HepG2 (cell line): ENCODE data around the gene MCOLN1. TPM values are rescaled to one million over a fixed set of nuclear protein-coding genes. Genes with fewer than 3 reads are reported as not detected.

Experiments used
- ATAC-seq: fragments of 200-7000 bp; cut with Tn5 transposase; 3 replicates; pipeline ENCODE4 v1.9.1; 2020; ENCODE audit warnings: mild to moderate bottlenecking, moderate library complexity
- BruUV-seq: library from RNA; stranded (reverse); fragments of 400-500 nt; replicated peaks from 2 replicates; lab custom pipeline; 2021; lab: Mats Ljungman, UMichigan
- CTCF ChIA-PET: fragments of 300-600 bp; formaldehyde crosslinking; extraction: SDS; loops from one replicate; lab custom pipeline; 2021; ENCODE audit warnings: low total read pairs, inconsistent platforms, low intra/inter-chr PET ratio; lab: Yijun Ruan, JAX
- POLR2A ChIA-PET: fragments of 350-600 bp; sonication (Branson Sonifier 250); formaldehyde crosslinking; loops from one replicate; lab custom pipeline; 2020; ENCODE audit warnings: antibody characterized with exemption, inconsistent platforms; lab: Yijun Ruan, JAX
- DNase-seq: peaks from one replicate; pipeline ENCODE4 v3.0.0-alpha.2; 2015; ENCODE audit warnings: low spot score
- FAIRE-seq: peaks from 3 replicates; lab custom pipeline; 2011; peaks lifted over from hg19 to GRCh38; lab: Jason Lieb, UNC
- H2AFZ ChIP-seq: one replicate; pipeline ENCODE4 v1.6.1; 2011; ENCODE audit warnings: low read length, inconsistent platforms
- H3K27ac ChIP-seq: fragments of 300-600 bp; 3 replicates; pipeline ENCODE4 v1.8.0; 2011; ENCODE audit warnings: mixed run types, mild to moderate bottlenecking, mixed read lengths, low read length, inconsistent platforms; ENCODE audit not compliant: insufficient read depth; ENCODE audit errors: extremely low read length
- H3K27me3 ChIP-seq, 2 experiments: fragments of 200-600 bp in 1 of 2; 2 replicates in 1 of 2; 3 replicates in 1 of 2; pipeline versions ENCODE4 v1.6.0 to v1.8.0; 2011; ENCODE audit warnings: low read length in 2 of 2, mild to moderate bottlenecking in 2 of 2, moderate library complexity in 2 of 2, inconsistent platforms in 1 of 2; ENCODE audit not compliant: insufficient read depth in 2 of 2, control insufficient read depth in 1 of 2
- H3K36me3 ChIP-seq, 2 experiments: fragments of 200-600 bp in 1 of 2; replicated peaks in 1 of 2; 2 replicates in 1 of 2; 3 replicates in 1 of 2; pipeline versions ENCODE4 v1.5.1 to v1.8.0; 2011; ENCODE audit warnings: low read length in 2 of 2, inconsistent platforms in 1 of 2; ENCODE audit not compliant: insufficient read depth in 2 of 2, control insufficient read depth in 1 of 2
- H3K4me1 ChIP-seq: 2 replicates; pipeline ENCODE4 v1.5.1; 2012; ENCODE audit warnings: low read length, inconsistent platforms; ENCODE audit not compliant: insufficient read depth
- H3K4me2 ChIP-seq: 2 replicates; pipeline ENCODE4 v1.6.0; 2011; ENCODE audit warnings: low read depth, low read length, inconsistent platforms
- H3K4me3 ChIP-seq, 3 experiments: fragments of 200-600 bp in 1 of 3; sonication (generic), shearing (Covaris generic) in 1 of 3; replicated peaks in 1 of 3; 2 replicates each; pipeline ENCODE4 v1.5.1; 2011 to 2016; ENCODE audit warnings: low read length in 3 of 3, inconsistent platforms in 2 of 3, low read depth in 2 of 3, mild to moderate bottlenecking in 2 of 3, control low read depth in 1 of 3, mixed read lengths in 1 of 3; ENCODE audit not compliant: insufficient read depth in 1 of 3
- H3K79me2 ChIP-seq: one replicate; pipeline ENCODE4 v1.6.1; 2011; ENCODE audit warnings: low read length, inconsistent platforms; ENCODE audit not compliant: insufficient read depth
- H3K9ac ChIP-seq: 2 replicates; pipeline ENCODE4 v1.6.0; 2011; ENCODE audit warnings: mild to moderate bottlenecking, low read depth, low read length, inconsistent platforms; ENCODE audit not compliant: insufficient read depth
- H3K9me3 ChIP-seq: 2 replicates; pipeline ENCODE4 v1.5.1; 2012; ENCODE audit warnings: mild to moderate bottlenecking, low read length
- H4K20me1 ChIP-seq: 2 replicates; pipeline ENCODE4 v1.6.0; 2011; ENCODE audit warnings: inconsistent platforms, mild to moderate bottlenecking, low read length, moderate library complexity; ENCODE audit not compliant: insufficient read depth
- CEBPB ChIP-seq: IDR thresholded peaks from 2 replicates; pipeline ENCODE4 v1.6.1; 2011; ENCODE audit warnings: low read depth, low read length, improper control_type of control experiment, borderline replicate concordance
- CEBPG ChIP-seq: IDR thresholded peaks from 2 replicates; pipeline ENCODE4 v1.6.1; 2016
- HOXA9 ChIP-seq: sonication (generic); formaldehyde crosslinking; IDR thresholded peaks from 2 replicates; pipeline ENCODE4 v1.8.1; 2022; ENCODE audit warnings: missing genetic modification reagents, mild to moderate bottlenecking, moderate library complexity, borderline replicate concordance
- KDM5A ChIP-seq: fragments of 200-600 bp; sonication (generic); IDR thresholded peaks from 2 replicates; pipeline ENCODE4 v1.7.0; 2018; ENCODE audit warnings: antibody characterized with exemption, mild to moderate bottlenecking, low read length, borderline replicate concordance
- NFIC ChIP-seq: IDR thresholded peaks from 2 replicates; pipeline ENCODE4 v1.6.1; 2012; ENCODE audit warnings: mild to moderate bottlenecking, low read length, inconsistent platforms
- RXRB ChIP-seq: IDR thresholded peaks from 2 replicates; pipeline ENCODE4 v1.6.1; 2016; ENCODE audit warnings: borderline replicate concordance, missing genetic modification reagents, missing compliant biosample characterization
- USF2 ChIP-seq, 2 experiments: sonication (generic) in 1 of 2; formaldehyde crosslinking in 1 of 2; IDR thresholded peaks; 2 replicates each; pipeline versions ENCODE4 v1.5.1 to v1.6.1; 2011 to 2020; ENCODE audit warnings: borderline replicate concordance in 1 of 2, low read depth in 1 of 2, low read length in 1 of 2, mild to moderate bottlenecking in 1 of 2, missing genetic modification reagents in 1 of 2, moderate library complexity in 1 of 2
- ZMAT3 ChIP-seq: sonication (generic); formaldehyde crosslinking; conservative IDR thresholded peaks from 2 replicates; pipeline ENCODE4 v1.7.0; 2021; ENCODE audit warnings: missing genetic modification reagents
- ZNF121 ChIP-seq: sonication (generic); formaldehyde crosslinking; IDR thresholded peaks from 2 replicates; pipeline ENCODE4 v1.5.0; 2020; ENCODE audit warnings: mild to moderate bottlenecking, missing genetic modification reagents
- ZNF326 ChIP-seq: sonication (generic); formaldehyde crosslinking; IDR thresholded peaks from 2 replicates; pipeline ENCODE4 v1.4.0; 2020; ENCODE audit warnings: missing genetic modification reagents, borderline replicate concordance
- ZNF709 ChIP-seq: sonication (generic); formaldehyde crosslinking; IDR thresholded peaks from 2 replicates; pipeline ENCODE4 v1.5.0; 2020; ENCODE audit warnings: mild to moderate bottlenecking, missing genetic modification reagents
- ZNF75D ChIP-seq: sonication (generic); formaldehyde crosslinking; IDR thresholded peaks from 2 replicates; pipeline ENCODE4 v1.8.1; 2023; ENCODE audit warnings: missing genetic modification reagents, mild to moderate bottlenecking, borderline replicate concordance
- ZNF782 ChIP-seq: sonication (generic); formaldehyde crosslinking; IDR thresholded peaks from 2 replicates; pipeline ENCODE4 v1.4.0; 2020; ENCODE audit warnings: missing genetic modification reagents, mild to moderate bottlenecking, borderline replicate concordance
- ZSCAN30 ChIP-seq: sonication (generic); formaldehyde crosslinking; IDR thresholded peaks from 2 replicates; pipeline ENCODE4 v1.5.0; 2020; ENCODE audit warnings: mild to moderate bottlenecking, missing genetic modification reagents
- WGBS: methylation state at CpG from one replicate; pipeline ENCODE4 v1.1.6; 2017; ENCODE audit warnings: low lambda C conversion rate; 5-methylcytosine and 5-hydroxymethylcytosine counted together
- in situ Hi-C: cut with HindIII; loops from 2 replicates; pipeline ENCODE4 v1.10.0; 2017; ENCODE audit warnings: low pct_unique_long_range_greater_than_20kb; ENCODE audit not compliant: extremely low pct_ligation_motif_present
- intact Hi-C: fragments of 100-400 bp; cut with micrococcal nuclease; formaldehyde crosslinking; loops from one replicate; pipeline ENCODE4 v1.10.0; 2022; ENCODE audit not compliant: unreplicated experiment
- polyA plus RNA-seq, 8 experiments: library from polyadenylated mRNA; depleted of rRNA in 3 of 8; stranded (reverse) in 7 of 8; unstranded in 1 of 8; fragments of >200 nt; fragmentation: Illumina TruSeq in 4 of 8; extraction: Trizol in 4 of 8; gene quantifications; 2 replicates each; pipeline versions ENCODE4 v1.2.1 to v1.2.3, GENCODE V29; 2011 to 2016; ENCODE audit warnings: low read depth in 4 of 8, missing spikeins in 1 of 8, mixed read lengths in 1 of 8; ENCODE audit not compliant: insufficient read depth in 1 of 8
- total RNA-seq, 5 experiments: library from RNA; depleted of rRNA; stranded (reverse); fragments of >200 nt; fragmentation: Illumina TruSeq; extraction: Trizol; gene quantifications; 2 replicates each; pipeline ENCODE4 v1.2.3, GENCODE V29; 2016; ENCODE audit warnings: low read depth in 1 of 5

The MCOLN1 gene
- total and polyA plus RNA-seq, 2 of the 13 experiments (the other 11 are each of a cell fraction or from before 2014, with no cell fraction given): 3.4 to 15.7 TPM

- Histone ChIP-seq H4K20me1 (no peaks in the 10 kb centered on the region), H3K4me2 (peak overlapping the region; percentile 100), H3K27ac (no peak overlapping the region), H2AFZ (no peak overlapping the region), H3K36me3 (peaks cover 0 to 2% of the 10 kb centered on the region in 2 experiments; a peak in 2 of 5 replicates), H3K4me1 (peaks cover 23% of the 10 kb centered on the region), H3K9ac (peak overlapping the region; percentile 67), H3K9me3 (no peaks in the 10 kb centered on the region), H3K4me3 (peak overlapping the region; percentile 39 to 81 (median 49); a peak in 5 of 6 replicates), H3K27me3 (no peaks in the 10 kb centered on the region), H3K79me2 (no peaks in the 10 kb centered on the region)
- TF ChIP-seq ZMAT3 (0 out of 2 replicates have a peak, but pooled peaks have one; percentile 15), ZNF75D (CRISPR knock-in tag) (0 out of 2 replicates have a peak, but pooled peaks have one; percentile 32), ZNF121 (CRISPR knock-in tag) (0 out of 2 replicates have a peak, but pooled peaks have one; percentile 4), ZNF326 (CRISPR knock-in tag) (no peak), ZSCAN30 (CRISPR knock-in tag) (peak; percentile 55; the same call in 1 of the 2 replicates), ZNF782 (0 out of 2 replicates have a peak, but pooled peaks have one; percentile 7)
- no peak for FAIRE-seq
- intact Hi-C loops (no loop called here), in situ Hi-C loops (no loop called here)
- no peak for DNase-seq
- ATAC-seq: no peak
- POLR2A ChIA-PET: interaction anchor here (0.7 to 2.0 kb wide), 3 partner anchors 13 to 125 kb away, joined by 3 to 13 read pairs (median 3); partner anchors contain the start of gene PNPLA6
- 65% methylated on average over 10 of the region's 10 CpGs for WGBS
- CTCF ChIA-PET: no interaction called here
- BruUV-seq: no TSS peak
Observed at GRCh38 chr19:7521551-7522071, 813 bp upstream of the MCOLN1 start.

GRCh38 chr19:7522923-7523667, 671 bp downstream of the MCOLN1 start:
- Histone ChIP-seq H3K9me3 (no peaks in the 10 kb centered on the region), H3K4me2 (peak overlapping the region; percentile 100), H3K4me1 (peaks cover 15% of the 10 kb centered on the region), H3K36me3 (peaks cover 0 to 2% of the 10 kb centered on the region in 2 experiments; a peak in 2 of 5 replicates), H3K79me2 (no peaks in the 10 kb centered on the region), H3K27me3 (no peaks in the 10 kb centered on the region), H3K9ac (peak overlapping the region; percentile 70), H2AFZ (no peak overlapping the region), H3K4me3 (peak overlapping the region; percentile 68 to 81 (median 75)), H4K20me1 (no peaks in the 10 kb centered on the region), H3K27ac (no peak overlapping the region)
- DNase-seq (peak; percentile 17), FAIRE-seq (no peak), ATAC-seq (peak; percentile 42)
- in situ Hi-C loops (no loop called here), intact Hi-C loops (no loop called here)
- CTCF ChIA-PET: no interaction called here
- under 1% methylated on average over 16 of the region's 23 CpGs for WGBS
- BruUV-seq: no TSS peak
- POLR2A ChIA-PET: interaction anchor here (1.1 to 2.0 kb wide), 4 partner anchors 12 to 454 kb away, joined by 4 to 13 read pairs (median 6); partner anchors contain the start of genes PNPLA6 and ZNF557
- TF ChIP-seq HOXA9 (CRISPR knock-in tag) (no peak), USF2 (IDR thresholded peaks at IDR 0.05; ENCODE audit: low read depth, low read length) (no peak), USF2 (CRISPR knock-in tag; IDR thresholded peaks at IDR 0.05; ENCODE audit: borderline replicate concordance) (peak; percentile 47; the same call in 1 of the 2 replicates), CEBPG (peak; percentile 47; the same call in 1 of the 2 replicates), KDM5A (peak; percentile 11), CEBPB (peak; percentile 40; the same call in 1 of the 2 replicates), ZNF709 (0 out of 2 replicates have a peak, but pooled peaks have one; percentile 2), RXRB (CRISPR knock-in tag) (no peak), NFIC (peak; percentile 3; the same call in 1 of the 2 replicates)
